ENCODE data around the gene FAM149A.

FAM149A gene

DNA sequence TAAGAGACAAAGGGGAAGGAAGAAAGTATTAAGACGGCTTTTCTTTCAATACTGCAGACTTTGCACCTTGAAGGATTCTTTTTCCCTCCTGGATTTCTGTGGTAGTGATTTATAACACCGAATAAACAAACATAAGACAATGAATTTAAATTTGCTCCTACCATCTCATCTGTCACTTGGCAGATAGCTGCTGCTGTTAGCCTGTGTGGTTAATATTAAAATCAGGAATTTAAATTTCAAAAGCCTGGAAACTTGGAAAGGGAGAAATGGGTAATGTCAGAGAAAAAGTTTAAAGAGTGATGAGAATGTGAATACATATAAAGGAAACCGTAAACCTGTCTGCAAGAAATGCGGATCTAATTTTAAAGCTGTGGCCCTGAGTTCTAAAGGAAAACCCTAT is 3.4 kb downstream of the FAM149A start:
- no peak for DNase-seq

DNA sequence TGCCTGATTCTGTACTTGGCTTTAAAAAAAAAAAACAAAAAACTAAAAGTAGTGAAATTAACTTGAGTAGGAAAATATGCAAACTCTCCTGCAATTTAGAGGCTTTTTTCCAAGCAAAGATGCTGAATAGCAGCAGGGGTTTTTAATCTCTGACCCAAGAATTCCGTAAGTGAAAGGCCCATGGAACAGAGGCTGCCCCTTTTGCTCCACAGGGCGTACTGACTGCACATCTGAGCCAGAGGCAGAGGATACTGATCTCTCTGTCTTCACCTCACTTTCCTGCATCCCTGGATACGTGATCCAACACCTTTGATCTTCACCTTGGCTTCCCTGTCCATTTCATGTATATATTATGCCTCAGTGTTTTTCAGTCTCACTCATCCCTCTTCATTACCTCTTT is 3.9 kb downstream of the FAM149A start:
- no peak for DNase-seq

DNA sequence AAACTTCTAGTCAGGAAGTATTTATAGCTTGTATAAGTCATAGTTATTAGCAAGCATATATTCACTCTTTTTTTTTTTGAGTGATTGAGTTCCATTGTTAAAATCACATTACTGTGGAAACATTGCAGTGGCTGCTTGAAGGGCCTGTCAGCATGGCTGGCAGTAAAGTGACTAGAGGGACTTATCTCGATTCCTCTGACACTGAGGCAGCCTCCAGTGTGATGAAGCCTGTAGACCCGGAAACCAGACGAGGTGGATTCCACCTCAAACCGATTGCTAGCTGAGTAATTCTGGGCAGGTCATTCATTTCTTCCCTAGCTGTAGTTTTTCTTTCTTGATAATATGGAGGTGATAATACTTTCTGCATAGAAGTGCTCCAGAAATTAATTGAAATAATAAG is 4.7 kb downstream of the FAM149A start:
- DNase-seq, result no peak

DNA sequence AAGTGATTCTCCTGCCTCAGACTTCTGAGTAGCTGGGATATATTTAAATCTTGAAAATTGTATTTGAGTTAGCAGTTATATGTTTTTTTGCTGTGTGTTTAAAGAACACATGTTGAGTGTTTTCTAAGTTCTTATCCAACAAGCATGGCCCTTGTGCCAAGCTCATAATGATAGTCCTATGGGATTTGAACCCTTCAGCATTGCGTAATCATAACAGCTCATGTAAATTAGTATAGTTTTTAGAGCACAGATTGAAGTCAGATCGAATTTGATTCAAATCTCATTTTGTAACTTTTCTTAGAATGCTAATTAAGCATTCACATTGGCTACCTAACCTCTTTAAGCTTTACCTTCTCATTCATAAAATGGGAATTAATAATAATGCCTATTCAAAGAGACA is 12.2 kb downstream of the FAM149A start:
- no peak for DNase-seq

DNA sequence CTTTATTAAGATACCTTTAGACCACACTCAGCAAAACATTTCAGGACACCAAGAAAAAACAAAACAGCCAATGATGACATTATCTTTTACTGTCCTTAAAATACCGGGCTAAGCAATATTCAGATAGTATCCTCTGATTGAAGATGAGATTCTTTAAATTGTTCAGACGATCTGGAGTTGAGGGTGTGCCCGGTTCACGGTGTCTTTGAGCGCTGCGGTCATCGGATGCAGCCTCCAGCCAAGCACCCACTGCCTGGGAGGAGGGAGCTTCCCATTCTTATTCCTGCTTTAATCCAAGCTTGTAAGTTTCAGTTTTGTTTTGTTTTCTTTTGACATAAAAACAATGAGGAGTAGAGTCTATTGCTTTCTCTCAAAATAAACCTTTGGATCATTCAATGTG is 14.1 kb downstream of the FAM149A start:
- no peak for DNase-seq

DNA sequence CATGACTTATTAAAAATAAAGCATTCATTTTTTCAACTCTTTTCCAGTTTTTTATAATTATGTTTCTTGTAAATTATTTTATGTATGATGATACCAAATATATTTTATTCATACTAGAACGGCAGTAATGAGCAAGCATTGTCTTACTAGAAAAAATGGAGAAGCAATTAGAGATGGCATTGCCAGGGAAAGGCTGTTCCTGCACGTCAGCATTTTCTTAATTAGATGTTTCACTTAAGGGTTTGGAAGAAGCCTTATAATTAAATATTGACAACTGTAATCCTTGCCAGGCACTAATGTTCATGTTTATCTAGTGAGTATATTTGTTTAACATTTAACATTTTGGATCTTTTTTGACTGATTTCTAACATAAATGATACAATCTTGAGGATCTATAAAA is 16.6 kb downstream of the FAM149A start:
- DNase-seq, result no peak

DNA sequence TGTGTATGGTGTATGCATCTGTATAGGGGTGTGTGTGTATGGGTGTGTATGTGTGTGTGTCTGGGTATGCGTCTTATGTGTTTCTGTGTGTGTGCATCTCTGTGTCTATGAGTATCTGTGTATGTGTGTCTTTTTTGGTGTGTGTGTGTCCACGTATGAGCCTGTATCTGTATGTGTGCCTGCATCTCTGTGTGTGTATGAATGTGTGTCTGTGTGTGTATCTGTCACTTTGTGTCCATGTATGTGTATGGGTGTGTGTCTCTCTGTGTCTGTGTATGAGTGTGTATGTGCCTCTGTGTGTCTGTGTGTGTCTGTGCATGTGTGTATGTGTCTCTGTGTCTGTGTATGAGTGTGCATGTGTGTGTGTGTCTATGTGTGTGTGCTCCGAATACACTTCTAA is 24.3 kb downstream of the FAM149A start:
- no peak for DNase-seq

DNA sequence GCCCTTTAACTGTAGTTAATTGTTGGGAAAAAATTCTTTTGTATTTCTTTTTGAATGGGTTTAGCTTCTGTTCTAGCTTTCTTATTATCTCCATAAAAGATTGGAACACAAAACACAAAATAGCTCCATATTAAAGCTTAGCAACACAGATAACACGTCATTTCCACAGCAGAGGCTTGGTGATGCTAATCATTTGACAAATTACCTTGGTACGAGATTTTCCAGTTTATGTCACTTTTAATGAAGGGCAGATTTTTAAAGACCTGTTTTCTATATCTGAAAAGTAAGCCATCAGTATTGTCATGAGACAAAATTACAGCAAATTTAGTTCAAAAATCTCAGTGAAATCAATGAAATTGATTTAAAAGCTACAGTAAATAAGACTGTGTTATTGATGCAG is 27.4 kb downstream of the FAM149A start:
- DNase-seq, result no peak

DNA sequence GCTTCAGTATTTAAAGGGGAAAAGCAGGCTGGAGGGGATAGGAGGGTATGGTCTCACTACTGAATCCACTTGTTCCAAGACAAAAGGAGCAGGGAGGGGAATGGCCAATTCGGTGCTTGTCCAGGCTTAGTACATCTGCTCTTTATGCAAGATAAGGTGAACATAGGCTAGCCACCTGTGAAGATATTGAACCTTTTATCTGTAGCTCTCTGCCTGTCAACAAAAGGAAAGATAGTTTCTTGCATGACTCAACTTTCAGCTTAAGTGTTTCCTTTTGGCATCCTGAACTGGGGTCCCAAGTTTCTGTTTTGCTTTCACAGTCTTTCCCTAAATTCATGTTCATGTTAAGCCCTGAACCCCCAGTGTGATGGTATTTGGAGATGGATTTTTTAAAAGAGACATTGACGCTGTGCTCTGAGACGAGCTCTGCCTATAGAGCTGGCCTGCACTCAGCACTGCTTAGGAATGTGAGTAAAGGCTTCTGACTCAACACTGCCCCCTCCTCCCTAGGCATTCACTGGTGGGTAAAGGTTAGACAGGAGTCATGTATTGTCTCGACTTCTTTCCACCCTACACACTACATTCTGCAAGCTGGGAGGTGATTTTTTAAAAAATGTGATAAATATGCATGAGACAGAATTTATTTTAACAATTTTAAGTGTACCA is 28.2 kb downstream of the FAM149A start:
- no peak for DNase-seq

DNA sequence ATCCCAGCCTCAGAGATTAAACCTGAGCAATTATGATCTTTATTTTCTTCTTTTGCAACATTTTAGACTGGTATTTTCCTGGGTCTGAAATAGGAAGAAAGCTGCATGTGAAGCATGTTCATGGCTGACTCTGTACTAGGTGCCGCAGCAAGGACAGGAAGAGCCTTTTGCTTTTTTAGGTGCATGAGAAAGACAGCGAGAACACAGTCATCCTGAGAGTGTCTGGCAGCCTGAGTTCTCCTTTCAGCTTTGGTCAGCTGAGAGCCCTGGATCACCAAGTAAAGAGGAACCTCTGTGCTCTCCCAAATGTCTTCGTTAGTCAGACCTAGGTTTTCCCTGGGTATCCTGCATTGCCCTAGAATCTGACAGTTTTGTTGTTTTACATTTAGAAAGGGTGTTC is 29.8 kb downstream of the FAM149A start:
- DNase-seq, result peak; percentile 62

DNA sequence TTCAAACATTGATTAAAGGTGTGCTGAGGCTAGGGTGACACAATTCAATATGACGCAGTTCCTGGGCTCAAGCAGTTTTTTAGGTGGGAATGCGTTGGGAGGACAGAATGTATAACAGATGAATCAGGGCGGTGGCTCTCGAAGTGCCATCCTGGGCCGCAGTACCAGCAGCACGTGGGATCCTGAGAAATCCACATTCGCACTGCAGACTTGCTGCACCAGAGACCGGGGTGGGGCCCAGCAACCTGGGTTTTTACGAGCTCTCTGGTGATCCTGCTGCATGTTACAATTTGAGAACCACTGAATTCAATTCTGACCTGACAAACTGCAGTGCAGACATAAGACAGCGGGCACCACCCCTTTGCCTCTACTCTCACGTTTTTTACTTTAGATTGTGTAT is 30.4 kb downstream of the FAM149A start:
- DNase-seq, result no peak

DNA sequence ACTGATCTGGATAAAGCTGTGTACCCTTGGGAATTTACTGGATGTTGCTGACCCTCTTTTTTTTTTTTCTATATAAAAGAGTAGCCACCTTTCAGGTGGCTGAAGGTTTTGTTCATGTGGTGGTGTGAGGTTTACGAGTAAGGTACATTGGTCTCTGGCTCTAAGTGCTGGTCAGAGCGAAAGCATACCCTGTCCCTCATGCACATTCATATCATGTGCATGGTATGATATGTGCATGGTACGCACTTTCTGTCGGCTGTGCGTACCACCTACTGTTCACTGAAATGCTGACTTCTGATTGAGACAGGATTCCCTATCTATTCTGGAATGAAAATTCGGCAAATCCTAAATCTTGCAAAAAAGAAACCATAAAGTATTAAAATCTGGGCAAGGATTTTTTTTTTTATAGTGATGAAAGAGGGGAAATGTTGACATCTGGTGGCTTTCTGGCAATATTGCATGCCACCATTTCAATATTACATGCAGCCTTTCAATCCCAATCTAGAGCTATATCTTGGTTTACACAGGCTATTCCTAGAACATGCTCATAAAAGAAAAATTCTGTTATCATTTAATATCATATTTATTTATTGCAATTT is 32.8 kb downstream of the FAM149A start:
- peak; percentile 9 for DNase-seq

DNA sequence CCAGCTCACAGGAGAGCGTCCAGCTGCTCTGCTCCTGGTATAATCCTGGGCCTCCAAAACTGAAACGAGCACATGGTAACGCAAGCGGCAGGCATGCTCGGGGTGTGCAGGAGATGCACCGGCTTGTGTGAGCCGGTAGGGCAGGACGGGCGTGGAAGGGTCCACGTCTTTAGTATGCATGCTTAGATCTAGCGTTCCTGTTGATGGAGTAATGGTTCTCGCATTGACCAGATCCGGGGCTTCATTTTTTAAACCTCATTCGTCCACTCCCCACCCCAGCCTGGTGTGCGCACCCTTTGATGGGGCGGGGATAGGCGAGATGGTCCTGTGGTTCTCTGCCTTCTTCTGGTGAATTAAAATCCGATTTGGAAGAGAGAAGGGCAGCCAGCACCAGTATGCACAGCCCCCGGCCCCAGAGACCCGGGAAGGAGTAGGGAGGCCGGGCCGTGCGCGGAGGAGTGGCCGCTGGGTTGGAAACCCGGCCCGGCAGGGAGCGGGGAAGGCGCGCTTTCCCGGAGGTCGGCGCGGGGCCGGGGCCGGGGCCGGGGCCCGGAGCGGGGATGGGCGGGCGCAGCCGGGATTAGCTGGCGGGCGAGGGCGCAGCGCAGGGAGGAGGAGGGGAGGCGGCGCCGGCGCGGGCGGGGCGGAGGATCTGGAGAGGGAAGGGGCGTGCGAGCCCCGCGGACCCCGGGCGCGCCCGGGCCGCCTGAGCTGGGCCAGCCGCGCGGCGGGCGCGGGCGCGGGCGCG is 39.9 kb downstream of the FAM149A start:
- no peak for DNase-seq

DNA sequence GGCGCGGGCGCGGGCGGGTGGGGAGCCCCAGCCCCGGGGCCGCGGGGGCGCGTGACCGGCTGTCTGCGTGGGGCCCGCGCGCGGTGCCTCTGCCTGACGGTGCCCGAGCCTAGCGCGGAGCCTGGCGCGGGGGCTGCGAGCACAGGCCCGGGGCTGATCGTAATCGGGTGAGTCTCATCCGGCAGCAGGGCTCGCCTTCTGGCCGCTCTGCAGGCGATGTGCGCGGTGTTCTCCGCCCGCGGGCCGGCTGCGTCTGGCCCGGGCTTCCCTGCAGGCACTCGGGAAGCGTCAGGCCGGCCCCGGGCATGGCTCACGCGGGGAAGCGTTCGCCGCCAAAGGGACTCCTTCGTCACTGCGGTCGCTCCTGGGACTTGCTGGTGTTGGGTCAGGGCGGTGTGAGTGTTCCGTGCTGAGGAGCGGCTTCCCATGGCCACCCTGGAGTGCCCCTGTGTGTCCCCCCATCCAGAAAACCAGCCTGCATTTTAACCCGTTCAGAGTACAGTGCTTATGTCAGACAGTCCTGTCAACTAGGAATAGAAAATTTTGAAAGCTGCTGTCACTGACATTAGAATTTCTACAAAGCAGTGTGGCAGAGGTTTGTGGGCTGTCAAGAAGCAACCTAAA is 40.6 kb downstream of the FAM149A start:
- DNase-seq, result no peak

DNA sequence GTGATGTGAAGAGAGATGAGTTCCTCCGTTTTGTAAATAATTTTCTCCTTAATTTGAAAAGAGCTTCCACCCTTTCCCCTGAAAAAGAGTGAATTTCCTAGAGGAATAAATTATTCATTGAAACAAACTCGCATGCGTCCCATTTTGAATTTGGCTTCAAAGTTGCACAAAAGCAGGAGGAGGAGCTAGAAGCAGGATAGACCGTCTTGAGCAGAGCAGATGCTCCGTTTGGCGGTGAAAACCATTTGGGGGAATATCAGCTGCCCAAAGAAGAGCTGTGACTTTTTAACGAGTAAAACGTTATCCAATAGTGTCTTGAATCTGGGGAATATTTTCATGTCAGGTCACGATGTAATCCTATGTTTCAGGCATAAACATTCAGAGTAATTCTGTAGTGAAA is 42.0 kb downstream of the FAM149A start:
- DNase-seq, result no peak

DNA sequence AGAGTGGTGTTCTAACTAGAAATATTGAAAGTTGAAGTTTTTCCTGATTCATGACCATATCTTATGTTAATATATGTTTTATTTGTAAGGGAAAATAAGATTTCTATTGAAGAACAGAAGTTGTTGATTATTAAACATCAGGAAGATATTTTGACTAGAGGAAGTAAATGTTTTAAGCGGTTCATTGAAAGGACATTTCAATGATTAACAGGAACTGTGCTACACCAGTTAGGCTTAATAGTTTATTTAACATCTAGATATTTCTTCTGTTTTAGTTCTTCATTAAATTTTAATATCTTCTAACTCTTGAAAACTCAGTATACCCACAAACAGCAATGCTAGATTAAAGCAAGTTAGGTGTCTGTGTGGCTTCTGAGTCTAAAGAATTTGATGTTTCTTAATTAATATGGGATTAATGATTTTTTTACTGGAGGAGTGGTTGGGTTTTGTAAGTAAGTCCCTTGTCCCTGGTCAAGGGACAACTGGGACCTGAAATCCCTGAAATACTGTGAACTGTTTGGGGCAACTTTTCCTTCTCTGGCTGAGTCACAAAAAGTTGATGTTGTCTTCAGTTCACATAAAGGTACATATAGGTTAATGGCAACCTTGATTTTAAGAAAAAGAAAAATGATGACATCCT is 44.0 kb downstream of the FAM149A start:
- DNase-seq, result no peak

DNA sequence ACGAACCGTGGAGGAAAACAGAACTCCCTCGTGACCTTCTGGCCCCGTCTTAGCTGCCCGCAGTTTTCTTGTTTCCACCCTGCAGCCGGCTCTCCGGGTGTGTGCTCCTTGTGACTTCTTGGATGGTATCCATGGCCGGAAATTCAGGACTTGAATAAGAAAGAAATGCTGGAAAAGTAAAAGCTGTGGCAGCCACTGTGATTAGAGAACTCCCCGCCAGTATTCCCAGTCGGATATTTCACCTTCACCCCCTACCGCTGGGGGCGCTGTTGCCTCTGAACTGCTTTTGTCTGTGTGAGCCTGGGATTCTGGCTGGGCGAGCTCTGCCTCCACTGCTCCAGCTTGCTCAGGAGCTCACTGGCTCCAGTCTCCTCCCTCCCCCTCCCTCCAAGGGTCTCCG is 45.4 kb downstream of the FAM149A start:
- peak; percentile 12 for DNase-seq

DNA sequence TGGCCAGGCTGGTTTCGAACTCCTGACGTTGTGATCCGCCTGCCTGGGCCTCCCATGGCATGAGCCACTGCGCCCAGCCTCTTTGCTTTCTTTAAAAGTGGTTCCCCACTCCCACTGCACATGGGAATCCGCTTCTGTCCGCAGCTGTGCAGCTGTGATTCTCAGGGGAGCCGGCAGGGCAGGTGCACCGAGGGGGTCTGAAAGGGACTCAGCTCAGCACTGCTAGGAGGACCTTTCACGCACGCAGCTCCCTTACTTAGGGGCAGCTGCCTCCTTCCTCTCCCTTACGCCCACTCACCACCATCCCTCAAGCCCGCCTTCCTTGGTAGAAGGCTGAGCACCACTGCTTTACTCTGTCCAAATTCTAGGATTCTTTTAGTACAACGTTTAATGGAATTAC is 46.4 kb downstream of the FAM149A start:
- DNase-seq, result no peak

DNA sequence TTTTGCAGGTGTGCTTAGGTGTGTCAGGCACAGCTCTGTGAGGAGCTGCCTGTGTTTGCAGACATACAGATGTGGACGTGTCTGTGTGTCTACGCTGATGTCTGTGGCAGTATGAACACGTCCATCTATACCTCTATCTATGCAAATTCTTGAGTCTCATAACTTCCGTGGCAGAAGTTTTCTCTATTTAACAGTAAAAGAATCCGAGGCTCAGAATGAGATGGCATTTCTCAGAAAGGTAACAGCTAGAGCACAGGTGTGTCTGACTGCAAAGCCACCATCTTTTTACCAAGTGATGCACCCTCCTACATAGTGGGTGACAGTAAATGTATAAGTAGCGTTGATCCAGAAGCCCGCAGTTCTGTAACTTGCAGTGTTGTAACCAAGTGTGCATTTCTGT is 47.0 kb downstream of the FAM149A start:
- no peak for DNase-seq

DNA sequence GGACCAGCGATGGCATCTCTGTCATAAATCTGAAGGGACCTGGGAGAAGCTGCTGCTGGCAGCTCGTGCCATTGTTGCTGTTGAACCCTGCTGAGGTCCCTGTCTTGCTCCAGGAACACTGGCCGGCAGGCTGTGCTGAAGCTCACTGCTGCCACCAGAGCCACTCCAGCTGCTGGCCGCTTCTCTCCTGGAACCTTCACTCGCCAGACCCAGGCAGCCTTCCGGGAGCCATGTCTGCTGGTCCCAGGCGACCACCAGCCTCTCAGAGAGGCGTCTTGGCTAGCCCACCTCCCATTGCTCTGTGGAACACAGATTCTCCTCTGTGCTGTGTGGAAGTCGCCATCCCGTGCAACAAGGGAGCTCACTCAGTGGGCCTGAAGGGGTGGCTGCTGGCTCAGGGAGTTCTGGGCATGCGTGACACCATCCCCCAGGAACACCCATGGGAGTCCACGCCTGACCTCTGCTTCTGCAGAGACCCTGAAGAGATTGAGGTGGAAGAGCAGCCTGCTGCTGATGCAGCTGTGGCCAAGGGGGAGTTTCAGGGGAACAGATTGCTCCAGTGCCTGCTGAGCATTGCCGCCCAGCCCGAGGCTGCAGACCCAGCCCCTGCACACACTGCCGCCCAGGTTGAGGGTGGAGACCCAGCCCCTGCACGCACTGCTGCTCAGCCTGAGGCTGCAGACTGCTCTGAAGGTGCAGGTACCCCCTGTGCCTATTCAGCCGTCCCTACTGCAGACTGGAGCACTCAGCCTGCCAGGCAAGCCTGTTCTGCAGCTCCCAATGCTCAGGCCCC is 53.7 kb downstream of the FAM149A start:
- no peak for DNase-seq

DNA sequence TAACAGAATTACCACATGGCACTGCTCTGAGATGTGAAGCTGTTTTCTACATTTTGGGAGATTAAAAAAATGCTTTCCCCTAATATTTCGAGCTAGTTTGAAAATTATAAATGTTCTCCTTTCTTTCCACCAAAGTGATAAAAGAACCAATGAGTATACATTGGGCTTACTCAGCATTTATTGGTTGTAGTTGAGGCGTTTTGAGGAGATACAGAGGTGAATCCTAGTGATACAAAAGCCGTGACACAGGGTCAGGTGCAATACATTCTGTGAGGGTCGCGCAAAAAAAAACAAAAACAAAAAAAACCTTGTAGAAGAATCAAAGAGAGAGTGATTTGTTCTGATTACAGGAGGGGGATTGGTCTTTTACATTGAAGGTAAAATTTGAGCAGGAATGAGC is 54.5 kb downstream of the FAM149A start:
- DNase-seq, result no peak

DNA sequence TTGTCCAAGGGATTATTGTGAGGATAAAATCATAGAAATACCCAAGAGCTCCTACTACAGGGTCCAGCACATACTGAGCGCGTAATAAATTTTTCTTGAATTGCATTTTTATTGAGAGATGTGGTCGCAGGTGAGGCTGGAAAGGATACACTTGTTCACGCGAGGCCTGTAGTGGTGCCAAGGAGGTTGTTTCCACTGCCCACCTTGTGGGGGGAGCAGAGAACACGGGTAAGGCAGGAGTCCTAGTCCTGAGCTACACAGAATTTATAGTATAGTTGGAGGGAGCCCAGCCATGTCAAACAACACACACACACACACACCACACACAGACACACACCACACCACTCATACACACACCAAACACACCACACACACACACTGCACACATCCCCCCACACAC is 55.1 kb downstream of the FAM149A start:
- no peak for DNase-seq

DNA sequence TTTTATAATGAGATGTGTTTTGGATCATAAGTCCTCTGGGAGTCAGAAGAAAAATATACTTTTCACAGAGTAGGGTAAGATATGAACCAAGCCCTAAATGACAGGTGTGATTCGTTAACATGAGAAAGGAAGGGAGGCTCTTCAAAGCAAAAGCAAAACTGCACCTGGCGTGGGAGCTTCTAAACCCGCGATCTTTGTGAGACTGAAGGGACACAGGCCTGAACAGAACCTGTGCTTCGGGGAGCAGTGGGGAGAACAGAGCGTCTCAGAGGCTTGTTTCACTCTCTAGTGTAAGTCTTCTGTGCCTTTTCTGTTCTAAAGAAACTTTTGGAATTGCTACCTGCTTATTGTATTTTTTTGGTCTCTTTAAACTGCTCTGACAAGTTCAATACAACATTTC is 56.6 kb downstream of the FAM149A start:
- DNase-seq, result no peak
